H1 (cell line): ENCODE measurements around the gene CHTF8. TPM values are rescaled to one million over a fixed set of nuclear protein-coding genes. Genes with fewer than 3 reads are reported as not detected.

Experiments
- CTCF ChIA-PET: fragments of 300-600 bp; sonication (Branson Sonifier 250); formaldehyde crosslinking; loops from one replicate; lab custom pipeline; 2021; ENCODE audit not compliant: partially characterized antibody; lab: Charles Lee
- POLR2A ChIA-PET: fragments of 300-600 bp; sonication (Branson Sonifier 250); formaldehyde crosslinking; loops from one replicate; lab custom pipeline; 2021; ENCODE audit warnings: inconsistent platforms; ENCODE audit not compliant: partially characterized antibody; lab: Charles Lee
- DNase-seq, 2 experiments: peaks; one replicate each; pipeline versions ENCODE4 v3.0.0 to v3.0.0-alpha.2; 2010 to 2022; ENCODE audit warnings: low spot score in 2 of 2, low read depth in 1 of 2, mixed read lengths in 1 of 2
- FAIRE-seq: peaks from 2 replicates; lab custom pipeline; 2011; peaks lifted over from hg19 to GRCh38; lab: Jason Lieb, UNC
- H2AFZ ChIP-seq: 2 replicates; pipeline ENCODE4 v1.8.1; 2012; ENCODE audit warnings: low read length, inconsistent platforms
- H2AK5ac ChIP-seq: 2 replicates; pipeline ENCODE4 v1.6.1; 2013; ENCODE audit warnings: low read depth, low read length
- H2BK120ac ChIP-seq: replicated peaks from 2 replicates; pipeline ENCODE3; 2013; ENCODE audit warnings: low read depth, low read length, inconsistent platforms
- H2BK12ac ChIP-seq: 2 replicates; pipeline ENCODE4 v1.6.1; 2013; ENCODE audit warnings: low read depth, low read length
- H2BK15ac ChIP-seq: 2 replicates; pipeline ENCODE4 v1.6.1; 2013; ENCODE audit warnings: low read length
- H2BK20ac ChIP-seq: 2 replicates; pipeline ENCODE4 v1.6.1; 2013; ENCODE audit warnings: low read length
- H2BK5ac ChIP-seq: 2 replicates; pipeline ENCODE4 v1.6.1; 2013; ENCODE audit warnings: low read depth, low read length
- H3K14ac ChIP-seq: 2 replicates; pipeline ENCODE4 v1.6.1; 2013; ENCODE audit warnings: inconsistent platforms; ENCODE audit not compliant: insufficient read length
- H3K18ac ChIP-seq: 2 replicates; pipeline ENCODE4 v1.6.1; 2013; ENCODE audit warnings: low read length; ENCODE audit errors: extremely low read depth
- H3K23ac ChIP-seq: 2 replicates; pipeline ENCODE4 v1.6.1; 2013; ENCODE audit warnings: inconsistent platforms; ENCODE audit not compliant: insufficient read length
- H3K23me2 ChIP-seq: 2 replicates; pipeline ENCODE4 v1.6.1; 2013; ENCODE audit warnings: low read depth, low read length
- H3K27ac ChIP-seq: 2 replicates; pipeline ENCODE4 v1.6.1; 2011; ENCODE audit warnings: low read depth, low read length, inconsistent platforms
- H3K27me3 ChIP-seq, 4 experiments: replicated peaks in 1 of 4; 1 replicate in 1 of 4; 2 replicates in 3 of 4; pipeline versions ENCODE4 v1.6.1 to v1.8.1; 2011 to 2013; ENCODE audit warnings: low read length in 3 of 4, mild to moderate bottlenecking in 3 of 4, inconsistent platforms in 2 of 4, mixed read lengths in 2 of 4, moderate library complexity in 1 of 4; ENCODE audit not compliant: control insufficient read depth in 3 of 4, insufficient read depth in 3 of 4; ENCODE audit errors: extremely low read depth in 1 of 4
- H3K36me3 ChIP-seq, 4 experiments: 2 replicates each; pipeline versions ENCODE4 v1.6.1 to v1.8.1; 2011 to 2013; ENCODE audit warnings: mild to moderate bottlenecking in 4 of 4, low read length in 3 of 4, moderate library complexity in 2 of 4, control low read depth in 1 of 4, inconsistent platforms in 1 of 4; ENCODE audit not compliant: insufficient read depth in 4 of 4, control insufficient read depth in 2 of 4
- H3K4ac ChIP-seq: replicated peaks from 2 replicates; pipeline ENCODE3; 2013; ENCODE audit warnings: low read length, low read depth, mixed read lengths, inconsistent platforms; ENCODE audit not compliant: insufficient read length
- H3K4me1 ChIP-seq, 4 experiments: replicated peaks in 1 of 4; 1 replicate in 1 of 4; 2 replicates in 3 of 4; pipeline versions ENCODE4 v1.6.1 to v1.8.1; 2011 to 2013; ENCODE audit warnings: low read length in 3 of 4, inconsistent platforms in 2 of 4, mixed read lengths in 1 of 4; ENCODE audit not compliant: insufficient read depth in 4 of 4, control insufficient read depth in 3 of 4
- H3K4me2 ChIP-seq, 2 experiments: 2 replicates each; pipeline versions ENCODE4 v1.6.1 to v1.8.1; 2011 to 2013; ENCODE audit warnings: low read depth in 2 of 2, low read length in 2 of 2, control low read depth in 1 of 2, inconsistent platforms in 1 of 2, mild to moderate bottlenecking in 1 of 2; ENCODE audit not compliant: insufficient read depth in 1 of 2
- H3K4me3 ChIP-seq, 4 experiments: fragments of 200-600, 300-600 bp in 1 of 4; sonication (generic), shearing (Covaris generic), sonication (Bioruptor Twin) in 1 of 4; 2 replicates each; pipeline versions ENCODE4 v1.5.1 to v1.8.1; 2011 to 2016; ENCODE audit warnings: low read length in 4 of 4, low read depth in 3 of 4, control low read depth in 2 of 4, inconsistent platforms in 2 of 4, mild to moderate bottlenecking in 2 of 4, mixed read lengths in 1 of 4, moderate library complexity in 1 of 4; ENCODE audit not compliant: insufficient read depth in 2 of 4; ENCODE audit errors: extremely low read depth in 1 of 4
- H3K56ac ChIP-seq: replicated peaks from 2 replicates; pipeline ENCODE3; 2013; ENCODE audit warnings: low read depth, mild to moderate bottlenecking, mixed read lengths, low read length, inconsistent platforms; ENCODE audit not compliant: insufficient read length
- H3K79me1 ChIP-seq: 2 replicates; pipeline ENCODE4 v1.6.1; 2013; ENCODE audit warnings: low read depth, low read length, control low read depth
- H3K79me2 ChIP-seq, 2 experiments: 2 replicates each; pipeline versions ENCODE4 v1.6.1 to v1.8.1; 2012 to 2013; ENCODE audit warnings: low read length in 2 of 2, mild to moderate bottlenecking in 2 of 2, inconsistent platforms in 1 of 2; ENCODE audit not compliant: insufficient read depth in 2 of 2, control insufficient read depth in 1 of 2
- H3K9ac ChIP-seq, 4 experiments: replicated peaks in 1 of 4; 1 replicate in 1 of 4; 2 replicates in 3 of 4; pipeline versions ENCODE4 v1.6.1 to v1.8.1; 2011 to 2013; ENCODE audit warnings: low read depth in 3 of 4, low read length in 3 of 4, control low read depth in 2 of 4, mild to moderate bottlenecking in 2 of 4, moderate library complexity in 2 of 4, inconsistent platforms in 1 of 4; ENCODE audit errors: extremely low read depth in 1 of 4
- H3K9me3 ChIP-seq, 2 experiments: 2 replicates each; pipeline versions ENCODE4 v1.6.1 to v1.8.1; 2012 to 2013; ENCODE audit warnings: mild to moderate bottlenecking in 2 of 2, moderate library complexity in 2 of 2, control low read depth in 1 of 2, inconsistent platforms in 1 of 2, low read depth in 1 of 2, low read length in 1 of 2, mixed read lengths in 1 of 2; ENCODE audit not compliant: insufficient read depth in 2 of 2
- H4K20me1 ChIP-seq, 2 experiments: replicated peaks in 1 of 2; 2 replicates each; pipeline versions ENCODE3 to v1.8.1; 2011 to 2013; ENCODE audit warnings: inconsistent platforms in 2 of 2, low read length in 2 of 2, mild to moderate bottlenecking in 1 of 2; ENCODE audit not compliant: insufficient read depth in 2 of 2, control insufficient read depth in 1 of 2
- H4K5ac ChIP-seq: 2 replicates; pipeline ENCODE4 v1.6.1; 2013; ENCODE audit warnings: low read length, low read depth, mixed read lengths, inconsistent platforms; ENCODE audit not compliant: insufficient read length
- H4K8ac ChIP-seq: 2 replicates; pipeline ENCODE4 v1.8.0; 2013; ENCODE audit warnings: mild to moderate bottlenecking, moderate library complexity, low read length, inconsistent platforms; ENCODE audit not compliant: insufficient read depth; ENCODE audit errors: extremely low read depth
- H4K91ac ChIP-seq: replicated peaks from 2 replicates; pipeline ENCODE3; 2013; ENCODE audit warnings: low read length, mixed read lengths, inconsistent platforms; ENCODE audit not compliant: insufficient read length
- BRCA1 ChIP-seq: IDR thresholded peaks from 2 replicates; pipeline ENCODE4 v1.6.1; 2012; ENCODE audit warnings: low read depth, low read length, improper control_type of control experiment
- CHD2 ChIP-seq: IDR thresholded peaks from 2 replicates; pipeline ENCODE4 v1.6.1; 2012; ENCODE audit warnings: low read length, improper control_type of control experiment
- EGR1 ChIP-seq: IDR thresholded peaks from 2 replicates; pipeline ENCODE4 v1.6.1; 2011; ENCODE audit warnings: low read depth, low read length, borderline replicate concordance
- KDM1A ChIP-seq: fragments of 200-600, 300-600 bp; sonication (generic); IDR thresholded peaks from 2 replicates; pipeline ENCODE4 v1.7.1; 2016; ENCODE audit warnings: mild to moderate bottlenecking, low read length, borderline replicate concordance
- NANOG ChIP-seq: IDR thresholded peaks from 2 replicates; pipeline ENCODE4 v1.6.1; 2011; ENCODE audit warnings: low read length, low read depth, mild to moderate bottlenecking, inconsistent platforms; ENCODE audit not compliant: insufficient read depth, poor library complexity, severe bottlenecking
- PHF8 ChIP-seq: fragments of 200-600 bp; sonication (generic); conservative IDR thresholded peaks from 2 replicates; pipeline ENCODE4 v1.7.1; 2012; ENCODE audit warnings: low read depth, mild to moderate bottlenecking, inconsistent platforms, low read length, moderate library complexity
- POLR2AphosphoS5 ChIP-seq: IDR thresholded peaks from 2 replicates; pipeline ENCODE4 v1.6.1; 2011; ENCODE audit warnings: low read depth, low read length
- POU5F1 ChIP-seq: IDR thresholded peaks from 2 replicates; pipeline ENCODE4 v1.6.1; 2011; ENCODE audit warnings: low read depth, mild to moderate bottlenecking, low read length, moderate library complexity
- RAD21 ChIP-seq, 2 experiments: IDR thresholded peaks in 1 of 2; conservative IDR thresholded peaks in 1 of 2; 2 replicates each; pipeline ENCODE4 v1.6.1; 2011; ENCODE audit warnings: low read depth in 2 of 2, low read length in 2 of 2, improper control_type of control experiment in 1 of 2, inconsistent platforms in 1 of 2, mild to moderate bottlenecking in 1 of 2, moderate library complexity in 1 of 2
- RFX5 ChIP-seq: IDR thresholded peaks from 2 replicates; pipeline ENCODE4 v1.6.1; 2011; ENCODE audit warnings: low read depth, low read length, improper control_type of control experiment, borderline replicate concordance
- SAP30 ChIP-seq: fragments of 300-600 bp; sonication (generic); IDR thresholded peaks from 2 replicates; pipeline ENCODE4 v1.7.1; 2012; ENCODE audit warnings: low read length, moderate library complexity, mild to moderate bottlenecking, inconsistent platforms; ENCODE audit not compliant: insufficient read depth, insufficient replicate concordance
- SIRT6 ChIP-seq: IDR thresholded peaks from one replicate; pipeline ENCODE4 v1.7.1; 2012; ENCODE audit warnings: low read length, inconsistent platforms
- TAF1 ChIP-seq: IDR thresholded peaks from 2 replicates; pipeline ENCODE4 v1.6.1; 2011; ENCODE audit warnings: mild to moderate bottlenecking, low read depth, low read length
- TBP ChIP-seq: IDR thresholded peaks from 2 replicates; pipeline ENCODE4 v1.6.1; 2011; ENCODE audit warnings: low read depth, low read length, improper control_type of control experiment
- WGBS, 2 experiments: shearing (Covaris generic) in 1 of 2; methylation state at CpG; one replicate each; pipeline versions ENCODE4 v1.1.6 to v1.1.7; 2013 to 2015; ENCODE audit warnings: low lambda C conversion rate in 2 of 2, mixed read lengths in 2 of 2, inconsistent platforms in 1 of 2, low coverage in 1 of 2, missing lambda C conversion rate in 1 of 2; ENCODE audit not compliant: insufficient replicate concordance in 2 of 2, insufficient coverage in 1 of 2, insufficient read length in 1 of 2; ENCODE audit errors: extremely low coverage in 1 of 2, missing lambda C conversion rate in 1 of 2; 5-methylcytosine and 5-hydroxymethylcytosine counted together
- polyA plus RNA-seq, 7 experiments: library from polyadenylated mRNA; depleted of rRNA in 3 of 7; stranded (reverse) in 5 of 7; unstranded in 2 of 7; fragments of >200 nt in 5 of 7; fragments of 200-250 nt in 2 of 7; gene quantifications; 1 replicate in 5 of 7; 2 replicates in 1 of 7; 4 replicates in 1 of 7; pipeline versions ENCODE4 v1.2.1 to v1.2.3, GENCODE V29; 2011 to 2013; ENCODE audit warnings: missing spikeins in 2 of 7, mixed read lengths in 2 of 7
- total RNA-seq: library from RNA; stranded (reverse); fragmentation: NEBNext Ultra II Directional; extraction: Animal tissue kit (Norgen Biotek cat#: 25700); gene quantifications from 2 replicates; pipeline ENCODE4 v1.2.1, GENCODE V29; 2021

Gene CHTF8
- total and polyA plus RNA-seq, 2 of the 8 experiments (the other 6 are each of a cell fraction or from before 2014, with no cell fraction given), result 114 to 138 TPM

DNA sequence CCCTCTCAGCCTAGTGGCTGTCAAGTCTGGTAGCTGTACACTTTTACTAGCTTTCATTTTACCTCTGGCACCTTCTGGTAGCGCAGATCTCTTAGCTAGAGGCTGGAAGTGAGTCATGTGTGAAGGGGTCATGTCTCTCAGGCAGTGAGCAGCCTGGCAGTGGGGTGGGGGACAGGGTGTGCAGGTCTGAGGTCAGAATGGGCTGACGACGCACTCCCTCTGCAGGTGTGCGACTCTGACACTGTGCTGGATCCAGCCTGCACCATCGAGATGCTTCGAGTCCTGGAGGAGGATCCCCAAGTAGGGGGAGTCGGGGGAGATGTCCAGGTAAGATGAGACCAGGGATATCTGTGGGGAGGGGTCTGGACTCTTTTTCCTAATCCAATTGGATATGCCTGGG, 19.2 kb downstream of the CHTF8 start:
- WGBS, 2 experiments, result 94% methylated on average over 7 of the region's 7 CpGs; no CpG with 5 or more reads in 1 of the 2 experiments
- Histone ChIP-seq H2BK120ac (no peak overlapping the region), H3K79me1 (peaks cover 29% of the 10 kb centered on the region), H2BK5ac (no peak overlapping the region), H2AK5ac (no peak overlapping the region), H2BK12ac (no peak overlapping the region; the same call in 1 of the 2 replicates), H3K4me3 (no peak overlapping the region), H3K14ac (no peak overlapping the region), H4K8ac (no peak overlapping the region), H3K27ac (no peak overlapping the region), H4K20me1 (peaks cover 11 to 24% of the 10 kb centered on the region in 2 experiments), H3K18ac (no peak overlapping the region), H2AFZ (no peak overlapping the region), H3K4ac (no peak overlapping the region), H3K36me3 (peaks cover 45 to 74% (median 71%) of the 10 kb centered on the region in 4 experiments), H3K23me2 (peaks cover under 1% of the 10 kb centered on the region; the same call in 1 of the 2 replicates), H4K5ac (no peak overlapping the region), H3K79me2 (peaks cover 8 to 39% of the 10 kb centered on the region in 2 experiments; a peak in 3 of 4 replicates), H2BK20ac (no peak overlapping the region), H4K91ac (no peak overlapping the region), H2BK15ac (no peak overlapping the region), H3K4me1 (peaks cover 4 to 13% (median 10%) of the 10 kb centered on the region in 4 experiments), H3K9me3 (no peaks in the 10 kb centered on the region), H3K4me2 (no peak overlapping the region), H3K23ac (no peak overlapping the region), H3K9ac (no peak overlapping the region), H3K27me3 (no peaks in the 10 kb centered on the region), H3K56ac (no peak overlapping the region)
- ChIA-PET CTCF (interaction anchor here (0.6 to 10.6 kb wide), 26 partner anchors 8 to 566 kb away, joined by 3 to 174 read pairs (median 5); no protein-coding TSS in a partner anchor), POLR2A (interaction anchor here (0.6 to 3.8 kb wide), 7 partner anchors 8 to 269 kb away, joined by 3 to 20 read pairs (median 11); partner anchors contain the start of genes CHTF8 and UTP4)
- DNase-seq (no peak), FAIRE-seq (no peak)
- TF ChIP-seq TBP (no peak), BRCA1 (no peak), NANOG (no peak), RAD21 (IDR thresholded peaks at IDR 0.05 in 1 of 2, conservative IDR thresholded peaks at IDR 0.05 in 1 of 2; ENCODE audit: low read depth in 2 of 2, low read length in 2 of 2) (no peak), SIRT6 (no peak), TAF1 (no peak), CHD2 (no peak), PHF8 (no peak), KDM1A (no peak), RFX5 (no peak), POLR2AphosphoS5 (no peak; the same call in 1 of the 2 replicates), EGR1 (no peak), SAP30 (no peak), POU5F1 (no peak)
